HG03108 (cell line): ENCODE data around the gene ATP2C2.
"Not testable (repeated sequence)": the region's sequence is repeated elsewhere in the genome, so short reads cannot be mapped to it uniquely, and the experiment has no call there.

Experiments used
- ATAC-seq: cut with Tn5 transposase; IDR thresholded peaks from one replicate; pipeline ENCODE4 v1.9.1; 2021; ENCODE audit warnings: moderate library complexity; ENCODE audit not compliant: unreplicated experiment

The ATP2C2 gene

DNA sequence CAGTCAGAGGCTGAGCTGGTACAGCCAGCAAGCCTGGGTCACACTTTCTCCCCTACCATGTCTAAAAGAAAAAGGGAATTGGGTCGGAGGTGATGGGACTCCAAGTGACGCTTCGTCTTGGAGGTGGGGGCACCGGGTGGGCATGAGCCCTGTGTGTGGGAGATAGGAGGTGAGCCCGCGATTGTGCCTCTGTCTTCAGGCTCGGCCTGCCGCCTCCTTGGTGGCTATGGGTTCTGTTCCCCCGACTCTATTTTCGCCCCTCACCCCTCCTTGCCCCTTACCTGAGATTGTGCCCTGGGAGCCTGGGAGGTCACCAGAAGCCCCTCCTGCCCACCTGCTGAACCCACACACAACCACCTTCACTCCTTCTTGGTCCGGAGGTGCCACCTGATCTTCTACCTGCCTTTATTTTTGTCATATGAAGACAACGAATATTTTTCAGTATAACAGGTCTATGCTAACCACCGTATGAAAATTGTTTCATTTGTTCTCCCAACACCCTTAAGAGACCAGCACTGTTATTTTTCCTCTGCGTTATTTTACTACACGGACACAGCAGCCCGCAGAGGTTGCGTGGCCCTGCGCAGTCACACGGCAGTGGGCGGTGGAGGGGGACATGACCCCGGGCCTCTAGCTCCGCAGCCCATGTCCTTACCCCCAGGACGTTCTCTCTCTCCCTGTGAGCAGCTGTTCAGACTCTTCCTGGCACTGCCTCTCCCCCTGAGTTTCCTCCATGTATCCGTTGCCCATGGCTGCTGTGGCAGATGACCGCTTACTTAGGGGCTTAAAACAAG is 49.9 kb downstream of the ATP2C2 start:
- no peak for ATAC-seq

DNA sequence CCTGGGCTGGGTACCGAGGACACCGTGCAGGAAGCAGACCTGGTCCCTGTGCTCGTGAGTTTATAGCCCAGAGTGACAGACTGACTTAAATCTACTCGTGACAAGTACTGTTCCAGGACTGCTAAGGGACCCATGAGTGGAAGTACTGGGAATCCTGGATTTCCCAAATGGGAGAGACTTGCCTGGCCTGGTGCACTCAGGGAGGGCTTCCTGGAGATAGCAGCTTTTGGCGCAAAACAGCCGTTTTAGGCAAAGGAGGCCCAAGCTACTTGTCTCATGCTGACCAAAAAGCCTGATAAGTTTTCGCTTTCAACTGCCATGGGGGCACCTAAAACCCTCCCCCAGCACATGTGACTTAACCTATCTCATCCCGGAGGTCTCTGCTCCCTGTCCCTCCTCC is 51.4 kb downstream of the ATP2C2 start:
- no peak for ATAC-seq

DNA sequence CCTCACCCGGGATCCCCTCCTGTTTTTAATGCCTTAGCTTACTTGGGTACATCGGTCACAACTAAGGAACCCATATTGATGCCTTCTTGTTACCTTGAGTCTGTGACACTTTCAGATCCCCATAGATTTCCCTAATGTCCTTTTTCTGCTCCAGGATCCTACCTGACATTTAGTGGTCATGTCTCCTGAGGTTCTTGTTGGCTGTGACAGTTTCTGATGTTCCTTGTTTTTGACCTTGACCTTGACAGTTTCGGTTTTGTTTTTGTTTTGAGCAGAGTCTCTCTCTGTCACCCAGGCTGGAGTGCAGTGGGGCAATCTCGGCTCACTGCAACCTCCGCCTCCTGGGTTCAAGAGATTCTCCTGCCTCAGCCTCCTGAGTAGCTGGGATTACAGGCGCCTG is 52.2 kb downstream of the ATP2C2 start:
- not testable (repeated sequence) for ATAC-seq

DNA sequence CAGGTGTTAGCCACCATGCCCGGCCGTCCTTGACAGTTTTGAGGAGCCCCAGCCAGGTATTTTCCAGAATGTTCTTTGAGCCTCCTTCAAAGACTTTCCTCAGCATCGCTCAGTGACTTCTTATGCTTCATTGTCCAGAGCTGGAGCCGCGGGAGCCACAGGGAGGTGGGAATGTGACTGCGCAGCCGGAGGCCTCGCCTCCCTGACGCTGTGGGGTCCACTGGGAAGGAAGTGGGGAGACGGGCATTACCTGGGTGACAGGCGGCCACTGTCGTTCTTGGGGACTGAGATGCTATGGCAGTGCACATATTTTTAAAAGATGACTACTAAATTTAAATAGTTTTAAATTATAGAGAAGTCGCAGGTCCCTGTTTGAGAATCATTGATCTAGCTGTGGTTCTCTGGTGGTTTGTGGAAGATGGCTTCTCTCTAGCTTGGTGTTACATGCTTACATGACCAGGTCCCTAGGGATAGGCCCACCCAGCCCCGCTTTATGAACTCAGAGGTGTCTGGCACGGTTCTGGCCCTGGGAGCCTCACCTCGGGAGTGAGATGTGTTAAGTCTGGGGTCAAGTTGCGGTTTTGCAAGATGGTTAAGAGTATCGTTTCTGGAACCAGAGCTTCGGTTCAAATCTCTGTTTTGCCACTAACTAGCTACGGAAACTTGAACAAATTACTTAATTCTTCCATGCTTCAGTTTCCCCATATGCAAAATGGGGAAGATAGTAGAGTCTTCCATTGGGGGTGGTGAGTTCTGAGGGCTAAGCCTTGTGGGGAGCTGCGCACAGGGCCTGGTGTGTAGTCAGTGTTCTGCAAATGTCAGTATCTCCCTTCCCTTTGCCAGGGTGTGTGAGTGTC is 53.0 kb downstream of the ATP2C2 start:
- ATAC-seq: no peak

DNA sequence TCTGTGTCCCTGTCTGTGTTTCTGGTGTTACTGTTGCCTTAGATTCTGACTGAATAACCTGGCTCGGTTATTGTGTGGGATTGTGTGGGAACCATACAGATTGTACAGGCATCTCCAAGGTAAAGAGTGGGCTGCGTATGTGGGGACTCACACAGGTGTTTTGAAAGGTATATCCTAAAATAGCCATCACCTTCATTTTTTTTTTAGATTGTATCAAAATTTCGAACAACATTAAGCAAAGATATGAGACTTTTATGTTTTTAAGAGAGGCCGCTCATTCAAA is 53.5 kb downstream of the ATP2C2 start:
- ATAC-seq: no peak

DNA sequence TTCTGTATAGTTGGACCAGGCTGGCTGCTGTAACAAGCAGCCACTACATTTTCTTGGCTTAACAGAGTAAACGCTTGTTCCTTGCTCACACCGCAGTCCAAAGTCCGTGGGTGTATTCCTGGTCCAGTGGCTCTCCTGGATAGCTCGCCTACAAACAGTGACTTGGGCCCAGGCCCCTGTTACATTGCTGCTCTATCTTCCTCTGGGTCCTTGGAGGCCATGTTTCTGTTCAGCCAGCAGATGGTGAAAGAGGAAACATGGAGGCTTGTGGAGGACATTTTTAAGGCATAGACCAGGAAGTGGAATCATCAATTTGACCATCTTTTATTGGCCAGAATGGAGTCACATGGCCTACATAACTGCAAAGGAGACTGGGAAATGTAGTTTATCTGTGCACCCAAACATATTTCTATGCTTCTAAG is 55.1 kb downstream of the ATP2C2 start:
- no peak for ATAC-seq

DNA sequence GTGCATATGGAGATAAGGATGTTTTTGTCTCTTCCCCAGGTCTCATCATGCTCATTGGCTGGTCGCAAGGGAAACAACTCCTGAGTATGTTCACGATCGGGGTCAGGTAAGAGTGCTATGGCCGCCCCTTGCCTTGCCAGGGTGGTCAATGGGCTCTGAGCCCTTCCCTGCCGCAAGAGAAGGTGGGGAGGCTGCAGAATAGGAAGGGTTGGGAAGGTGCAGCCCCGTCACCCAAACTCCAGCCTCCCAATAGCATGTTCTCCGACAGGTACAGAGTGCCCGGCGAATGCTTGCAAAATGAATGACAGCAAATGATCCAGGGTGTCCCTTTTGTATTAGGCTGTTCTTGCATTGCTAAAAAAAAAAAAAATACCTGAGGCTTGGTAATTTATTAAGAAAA is 57.4 kb downstream of the ATP2C2 start:
- no peak for ATAC-seq

DNA sequence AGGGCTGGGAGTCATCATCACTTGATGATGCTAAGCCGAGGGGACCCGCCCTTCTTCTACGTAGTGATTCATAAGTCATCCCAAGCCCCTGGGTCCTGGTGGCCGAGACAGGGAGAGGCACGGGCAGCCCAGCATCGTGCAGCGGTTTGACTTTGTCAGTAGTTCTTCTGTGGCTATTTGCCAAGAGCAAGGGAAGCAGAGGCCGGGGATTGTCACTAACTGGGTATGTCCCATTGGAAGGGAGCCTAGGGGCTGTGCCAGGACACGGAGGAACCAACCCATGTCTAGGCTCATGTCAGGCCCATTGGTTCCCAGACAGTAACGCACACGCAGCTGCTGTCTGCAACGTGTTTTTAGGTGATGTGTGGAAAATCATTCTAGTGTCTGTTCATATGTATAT is 58.5 kb downstream of the ATP2C2 start:
- no peak for ATAC-seq

DNA sequence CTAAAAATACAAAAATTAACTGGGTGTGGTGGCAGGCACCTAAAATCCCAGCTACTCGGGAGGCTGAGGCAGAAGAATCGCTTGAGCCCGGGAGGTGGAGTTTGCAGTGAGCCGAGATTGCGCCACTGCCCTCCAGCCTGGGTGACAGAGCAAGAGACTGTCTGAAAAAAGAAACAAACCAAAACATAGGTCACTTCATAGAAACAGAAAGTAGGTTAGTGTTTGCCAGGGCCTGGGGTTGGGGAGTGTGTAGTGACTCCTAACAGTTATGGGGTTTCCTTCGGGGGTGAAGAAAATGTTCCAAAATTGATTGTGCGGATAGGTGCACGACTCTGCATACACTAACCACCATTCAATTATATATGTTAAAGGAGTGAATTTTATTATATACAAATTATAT is 59.2 kb downstream of the ATP2C2 start:
- ATAC-seq: no peak

DNA sequence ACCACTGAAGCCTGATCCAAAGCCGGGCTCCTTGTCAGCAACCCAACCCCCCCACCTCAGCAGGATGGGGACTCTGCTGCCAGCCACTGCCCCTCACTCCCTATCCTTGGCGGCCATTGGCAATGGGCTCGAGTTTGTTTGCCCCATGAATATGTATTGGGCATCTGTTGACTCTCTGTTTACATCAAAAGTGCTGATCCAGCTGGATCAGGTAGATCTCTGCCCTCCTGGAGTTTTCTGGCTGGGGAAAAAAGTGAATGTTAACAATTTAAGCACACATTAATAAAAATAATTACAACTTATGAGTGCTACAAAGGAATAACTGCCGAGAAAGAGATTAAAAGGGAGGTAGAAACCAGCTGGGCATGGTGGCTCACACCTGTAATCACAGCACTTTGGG is 62.5 kb downstream of the ATP2C2 start:
- no peak for ATAC-seq

DNA sequence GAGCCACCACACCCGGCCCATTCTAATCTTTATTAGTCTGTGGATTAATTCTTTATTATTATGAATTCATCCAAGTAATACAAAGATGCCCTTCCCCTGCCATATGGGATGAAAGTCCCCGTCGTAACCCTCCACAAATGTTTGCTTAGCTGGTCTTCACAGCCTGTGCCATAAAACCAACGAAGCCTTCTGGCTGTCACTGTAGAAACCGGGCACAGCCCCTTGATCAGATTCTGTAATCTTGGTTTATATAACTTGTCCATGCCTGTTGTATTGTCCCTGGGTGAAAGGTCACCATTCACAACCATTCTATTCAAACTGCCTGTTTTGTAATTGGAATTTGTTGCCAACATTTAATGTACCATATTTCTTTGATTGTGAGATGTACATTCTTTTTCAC is 66.5 kb downstream of the ATP2C2 start:
- ATAC-seq: no peak

DNA sequence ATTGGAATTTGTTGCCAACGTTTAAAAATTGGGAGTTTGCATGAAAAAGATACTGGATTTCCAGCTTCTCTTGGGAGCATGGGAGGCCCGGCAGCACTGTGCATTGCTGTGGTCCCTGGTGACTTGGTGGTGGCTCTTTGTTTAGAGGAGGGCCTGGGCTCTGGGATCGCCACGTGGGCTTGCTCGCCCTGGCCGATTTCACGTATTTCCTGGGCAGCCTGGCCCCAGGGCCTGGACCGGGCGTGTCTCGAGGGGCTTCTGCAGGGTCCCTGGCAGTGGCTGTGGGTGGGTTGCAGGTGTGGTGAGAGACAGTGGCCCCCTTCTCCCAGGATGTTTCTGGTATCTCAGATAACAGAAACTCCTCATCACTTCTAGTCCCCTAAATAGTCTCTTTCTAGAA is 67.9 kb downstream of the ATP2C2 start:
- ATAC-seq: no peak

DNA sequence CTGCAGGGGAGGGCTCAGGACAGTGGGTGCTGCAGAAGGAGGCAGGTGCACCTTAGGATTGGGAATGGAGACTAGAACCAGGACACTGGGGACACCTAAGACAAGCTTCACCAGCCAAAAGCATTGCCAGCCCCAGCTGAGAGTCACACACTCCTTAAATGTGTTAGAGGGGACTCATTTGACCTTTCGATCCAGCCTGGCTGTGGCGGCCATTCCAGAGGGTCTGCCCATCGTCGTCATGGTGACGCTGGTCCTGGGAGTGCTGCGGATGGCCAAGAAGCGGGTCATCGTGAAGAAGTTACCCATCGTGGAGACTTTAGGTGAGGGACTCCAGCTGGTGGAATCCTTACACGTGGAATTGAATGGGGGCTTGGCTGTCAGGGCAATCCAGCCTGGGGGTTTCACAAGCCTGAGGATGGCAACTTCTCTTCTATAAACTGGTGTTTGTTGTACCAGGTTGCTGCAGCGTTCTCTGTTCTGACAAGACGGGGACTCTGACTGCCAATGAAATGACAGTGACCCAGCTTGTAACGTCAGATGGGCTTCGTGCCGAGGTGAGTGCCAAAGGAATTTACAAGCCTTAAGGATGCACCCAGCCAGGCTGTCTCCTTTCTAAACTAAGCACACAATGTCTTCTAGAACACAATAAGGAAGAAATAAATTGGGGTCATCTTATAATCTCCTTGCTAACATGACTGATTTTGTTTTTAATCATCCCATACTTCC is 70.8 kb downstream of the ATP2C2 start:
- no peak for ATAC-seq

DNA sequence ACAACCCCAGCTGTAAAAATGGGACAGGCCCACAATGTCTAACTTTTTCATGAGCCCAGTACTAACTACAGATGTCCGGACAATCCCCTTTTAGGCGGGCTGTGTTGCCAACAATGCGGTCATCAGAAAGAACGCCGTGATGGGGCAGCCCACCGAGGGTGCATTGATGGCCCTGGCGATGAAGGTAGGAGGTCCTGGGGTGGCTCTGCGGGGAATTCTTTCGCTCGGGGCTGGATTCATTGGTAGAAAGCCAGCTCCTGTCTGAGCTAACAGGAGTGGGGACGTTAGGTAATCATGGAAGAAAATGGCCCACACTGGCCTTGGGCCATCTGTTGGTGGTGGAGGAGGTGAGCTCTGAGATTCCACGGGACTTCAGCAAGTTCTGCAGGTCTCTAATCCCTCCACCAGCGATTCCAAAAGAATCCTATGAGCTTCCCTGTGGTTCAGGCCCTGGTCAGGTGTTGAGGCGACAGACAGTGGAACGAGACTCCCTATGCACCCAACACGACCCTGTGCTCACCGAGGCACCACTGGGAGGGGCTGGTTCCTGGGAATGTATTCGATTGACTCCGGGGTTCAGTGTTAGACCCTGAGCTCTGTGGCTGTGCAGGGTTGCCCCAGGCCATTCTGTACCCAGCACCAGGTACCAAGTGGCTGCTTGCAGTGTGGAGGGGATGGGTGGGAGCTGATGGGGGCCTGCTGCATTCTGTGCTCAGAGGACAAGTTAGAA is 74.2 kb downstream of the ATP2C2 start:
- ATAC-seq: no peak

DNA sequence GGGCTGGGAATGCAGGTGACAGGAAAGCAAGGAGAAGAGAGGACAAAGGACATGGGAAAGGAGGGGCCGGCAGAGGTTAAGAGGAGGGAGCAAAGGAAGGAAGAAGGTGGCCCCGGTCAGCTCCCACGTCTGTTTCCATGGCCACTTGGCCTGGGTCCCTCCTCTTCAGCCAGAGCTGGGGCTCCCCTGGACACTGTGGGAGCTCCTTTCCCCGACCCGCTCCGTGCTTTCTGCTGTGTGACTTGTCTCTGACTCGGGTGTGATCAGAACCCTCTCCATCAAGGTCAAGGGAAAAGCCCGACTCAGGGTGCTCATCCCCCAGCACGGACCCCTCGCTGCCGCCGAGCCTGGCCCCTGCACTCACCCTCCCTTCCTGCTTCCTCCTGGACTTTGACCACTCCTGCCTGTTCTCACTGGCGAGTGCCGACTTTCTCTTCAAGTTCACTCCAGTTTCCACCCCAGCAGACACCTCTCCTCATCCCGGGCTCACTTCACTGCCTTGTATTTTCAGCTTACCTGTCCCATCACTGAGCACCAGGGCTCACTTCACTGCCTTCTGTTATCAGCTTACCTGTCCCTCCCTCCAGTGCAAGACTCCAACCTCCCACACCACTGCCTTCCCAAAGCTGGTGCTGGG is 74.9 kb downstream of the ATP2C2 start:
- no peak for ATAC-seq

DNA sequence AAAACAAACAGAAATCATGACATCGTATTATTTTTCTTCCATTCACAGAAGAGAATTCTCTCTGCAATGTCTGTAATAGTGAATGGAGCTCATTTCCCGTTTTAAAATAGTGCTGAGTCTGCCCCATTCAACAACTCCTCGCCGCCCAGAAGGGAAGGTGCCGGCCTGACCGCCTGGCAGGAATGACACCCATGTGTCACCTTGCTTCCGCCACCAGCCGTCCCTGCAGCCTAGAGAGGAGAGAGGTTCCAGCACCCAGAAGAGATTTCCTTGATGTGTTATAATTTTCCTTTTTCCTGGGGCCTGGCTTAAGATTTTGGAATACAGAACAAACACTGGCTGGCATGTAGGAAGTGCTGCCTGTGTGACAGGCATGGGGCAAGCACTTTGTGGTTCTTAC is 76.1 kb downstream of the ATP2C2 start:
- ATAC-seq: no peak

DNA sequence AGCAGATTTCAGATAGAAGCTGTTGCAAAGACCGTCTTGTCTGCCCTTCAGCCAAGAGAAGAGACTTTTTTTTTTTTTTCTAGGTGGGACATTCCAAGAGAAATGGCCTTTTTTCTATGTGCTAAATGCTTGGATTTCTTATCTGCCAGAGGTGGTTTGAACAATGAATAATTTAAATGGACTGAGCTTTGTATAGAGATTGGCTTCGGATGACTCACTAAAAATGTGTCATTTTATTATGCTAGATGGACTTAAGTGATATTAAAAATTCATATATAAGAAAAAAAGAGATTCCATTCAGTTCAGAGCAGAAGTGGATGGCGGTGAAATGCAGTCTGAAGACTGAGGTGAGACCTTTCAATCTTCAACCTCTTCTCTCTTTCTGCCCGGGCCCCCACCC is 77.7 kb downstream of the ATP2C2 start:
- no peak for ATAC-seq

DNA sequence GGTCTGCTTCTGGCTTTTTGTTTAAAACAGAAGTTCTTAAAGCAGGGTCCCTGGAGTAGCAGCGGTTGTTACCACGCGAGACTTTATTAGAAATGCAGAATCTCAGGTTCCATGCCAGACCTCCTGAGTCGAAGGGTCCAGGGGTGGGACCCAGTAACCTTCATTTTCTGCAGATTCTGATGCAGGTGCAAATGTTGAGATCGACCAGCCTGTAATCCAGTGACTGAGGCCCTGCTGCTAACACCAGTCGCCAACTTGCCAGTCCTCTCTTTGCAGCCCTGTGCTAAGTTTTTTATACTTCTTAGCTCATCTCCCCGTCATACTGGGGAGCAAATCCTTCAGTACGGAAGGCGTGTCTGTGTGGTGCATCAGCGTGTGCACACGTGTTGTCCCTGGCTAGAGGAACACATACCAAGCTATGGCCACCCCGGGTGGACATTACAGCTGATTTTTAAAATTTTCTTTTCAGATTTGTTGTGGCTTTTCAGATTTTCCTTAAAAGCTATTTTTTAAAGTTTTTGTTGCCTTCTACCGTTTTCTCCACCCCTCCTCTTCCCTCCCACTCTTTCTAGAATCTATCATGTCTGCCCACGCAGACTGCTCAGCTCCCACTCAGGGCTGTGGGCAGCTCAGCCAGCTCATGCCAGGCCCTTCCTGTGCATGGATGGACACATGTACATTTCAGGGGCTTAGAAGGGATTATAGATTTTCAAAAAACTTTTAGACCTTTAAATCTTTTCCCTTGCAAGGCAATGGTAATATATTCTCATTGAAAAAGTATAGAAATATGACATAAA is 78.5 kb downstream of the ATP2C2 start:
- no peak for ATAC-seq

DNA sequence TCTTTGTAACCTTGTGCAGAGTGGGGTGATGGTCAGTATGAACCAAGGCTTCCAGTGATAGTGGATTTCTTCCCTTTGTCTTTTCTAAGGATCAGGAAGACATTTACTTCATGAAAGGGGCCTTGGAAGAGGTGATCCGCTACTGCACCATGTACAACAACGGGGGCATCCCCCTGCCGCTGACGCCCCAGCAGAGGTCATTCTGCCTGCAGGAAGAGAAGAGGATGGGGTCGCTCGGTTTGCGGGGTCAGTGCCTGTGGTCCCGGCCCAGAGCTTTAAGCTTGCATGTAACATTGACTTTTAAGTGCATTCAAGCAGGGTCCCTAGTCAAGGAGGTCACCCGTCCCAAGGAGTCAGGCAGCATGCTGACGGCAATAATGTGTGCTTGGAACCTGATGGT is 80.1 kb downstream of the ATP2C2 start:
- ATAC-seq: no peak
